GM19324 (cell line): ENCODE data around the gene IGFBPL1.

Source experiments
- ATAC-seq: cut with Tn5 transposase; IDR thresholded peaks from one replicate; pipeline ENCODE4 v1.9.1; 2021; ENCODE audit warnings: mild to moderate bottlenecking, moderate library complexity; ENCODE audit not compliant: unreplicated experiment, low FRiP score

IGFBPL1 gene

GRCh38 chr9:38434365-38434764 is 10.1 kb upstream of the IGFBPL1 start:
- ATAC-seq: no peak

- no peak for ATAC-seq
These were observed 8.8 kb upstream of the IGFBPL1 start for GRCh38 chr9:38432922-38433510.

GRCh38 chr9:38431116-38431515 is 6.9 kb upstream of the IGFBPL1 start:
- ATAC-seq: no peak

GRCh38 chr9:38428062-38428461 is 3.8 kb upstream of the IGFBPL1 start:
- no peak for ATAC-seq

- no peak for ATAC-seq
These were observed 664 bp upstream of the IGFBPL1 start for GRCh38 chr9:38424918-38425317.

GRCh38 chr9:38423273-38423972 is 831 bp downstream of the IGFBPL1 start:
- no peak for ATAC-seq

GRCh38 chr9:38422555-38423260 is 1.5 kb downstream of the IGFBPL1 start:
- ATAC-seq: no peak

- no peak for ATAC-seq
These were observed 2.6 kb downstream of the IGFBPL1 start for GRCh38 chr9:38421498-38422211.

- ATAC-seq: no peak
These were observed 5.1 kb downstream of the IGFBPL1 start for GRCh38 chr9:38419181-38419580.

- no peak for ATAC-seq
These were observed 5.9 kb downstream of the IGFBPL1 start for GRCh38 chr9:38418366-38418765.

GRCh38 chr9:38417003-38417945 is 7.0 kb downstream of the IGFBPL1 start:
- ATAC-seq: no peak

- no peak for ATAC-seq
These were observed 7.8 kb downstream of the IGFBPL1 start for GRCh38 chr9:38416461-38416860.

GRCh38 chr9:38415856-38416255 is 8.4 kb downstream of the IGFBPL1 start:
- ATAC-seq: no peak

GRCh38 chr9:38414040-38414723 is 10.1 kb downstream of the IGFBPL1 start:
- no peak for ATAC-seq

GRCh38 chr9:38413283-38413682 is 11.0 kb downstream of the IGFBPL1 start:
- ATAC-seq: peak; percentile 58

GRCh38 chr9:38412751-38413150 is 11.5 kb downstream of the IGFBPL1 start:
- no peak for ATAC-seq

- ATAC-seq: no peak
These were observed 15.5 kb downstream of the IGFBPL1 start for GRCh38 chr9:38408719-38409118.

- no peak for ATAC-seq
These were observed 17.6 kb downstream of the IGFBPL1 start for GRCh38 chr9:38406476-38407186.

- no peak for ATAC-seq
These were observed 18.5 kb downstream of the IGFBPL1 start for GRCh38 chr9:38405785-38406184.
